HG03378 (cell line): Measurements from ENCODE around the gene ERCC6L.
"Not testable (repeated sequence)": the region's sequence is repeated elsewhere in the genome, so short reads cannot be mapped to it uniquely, and the experiment has no call there.

Experiments used
- ATAC-seq: cut with Tn5 transposase; IDR thresholded peaks from one replicate; pipeline ENCODE4 v1.9.1; 2021; ENCODE audit warnings: mild to moderate bottlenecking, moderate library complexity; ENCODE audit not compliant: unreplicated experiment

Gene ERCC6L

DNA sequence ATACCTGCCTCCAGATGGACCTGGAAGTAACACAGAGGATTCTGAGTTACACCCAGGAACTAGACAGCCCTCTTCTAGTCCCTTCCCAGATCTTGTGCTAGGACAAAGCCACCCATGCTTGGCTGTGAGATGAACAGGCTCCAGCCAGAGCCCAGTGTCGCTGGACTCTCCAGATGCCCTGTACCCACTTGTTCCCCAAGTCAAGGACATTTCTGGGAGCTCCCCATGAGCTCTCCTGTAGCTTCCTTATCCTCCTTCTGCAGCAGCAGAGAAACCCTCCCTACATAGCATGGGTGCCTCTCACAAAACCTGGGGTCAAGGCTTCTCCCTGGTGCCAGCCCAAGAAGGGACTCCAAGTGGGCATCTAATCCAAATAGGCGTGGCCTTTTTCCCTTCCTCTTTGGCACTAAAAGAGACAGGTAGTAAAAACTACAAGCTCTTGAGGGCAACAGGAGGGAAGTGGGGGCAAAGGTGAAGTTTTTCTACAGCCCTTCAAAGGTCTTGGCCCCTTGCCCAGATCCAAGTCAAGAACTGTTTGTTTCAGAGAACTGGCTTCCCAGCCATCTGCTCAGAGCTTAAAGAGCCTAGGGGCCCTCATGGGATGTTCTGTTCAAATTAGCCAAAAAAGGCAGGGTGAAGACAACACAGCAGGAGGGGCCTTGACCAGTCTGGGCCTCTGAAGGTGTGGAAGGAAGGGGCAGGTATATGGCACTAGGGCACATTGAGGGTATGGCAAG lies 8.5 kb upstream of the ERCC6L start:
- ATAC-seq, result no peak

DNA sequence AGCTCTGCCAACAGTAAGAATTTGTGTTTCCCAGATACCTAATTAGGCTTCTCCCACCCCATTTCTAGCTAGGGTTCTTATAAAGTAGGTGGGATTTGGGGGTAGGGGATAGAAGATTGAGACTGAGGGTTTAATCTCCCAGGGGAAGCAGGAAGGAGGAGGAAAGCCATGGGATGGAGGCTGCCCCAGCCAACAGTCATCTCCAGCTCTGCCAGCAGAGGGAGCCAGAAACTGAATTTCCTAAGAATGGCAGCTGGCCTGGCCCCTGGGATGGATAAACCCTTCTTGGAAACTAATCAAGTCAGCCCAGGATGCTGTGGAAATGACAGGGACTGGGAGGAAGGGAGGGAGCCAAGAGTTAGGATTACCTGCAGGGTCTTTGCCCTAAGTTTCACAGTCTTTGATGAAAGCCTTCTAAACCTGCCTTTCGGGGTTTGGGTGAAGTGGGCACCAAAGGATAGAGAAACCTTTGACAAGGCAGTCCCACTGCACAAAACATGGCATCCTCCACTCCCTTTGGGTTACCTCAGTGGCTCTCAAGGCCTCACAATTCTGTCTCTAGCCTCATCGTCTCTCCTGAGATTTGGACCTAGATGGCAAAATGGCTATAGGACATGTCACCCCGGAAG lies 6.7 kb upstream of the ERCC6L start:
- no peak for ATAC-seq

DNA sequence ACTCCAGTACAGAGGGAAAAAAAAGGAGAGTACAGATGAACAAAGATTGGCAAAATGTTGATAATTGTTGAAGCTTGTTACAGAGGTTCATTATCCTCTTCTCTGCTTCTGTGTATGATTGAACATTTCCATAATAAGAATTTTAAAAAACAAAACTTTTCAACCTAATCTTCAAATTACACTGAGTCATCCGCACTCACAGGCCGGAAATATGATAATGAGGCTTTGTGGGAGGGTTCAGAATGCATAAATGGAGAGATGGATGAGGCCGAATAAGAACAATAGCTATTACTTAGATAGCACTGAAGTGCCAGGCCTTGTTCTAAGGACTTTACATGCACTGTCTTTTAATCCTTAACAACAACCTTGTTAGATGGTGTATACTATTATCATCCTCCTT lies 4.6 kb upstream of the ERCC6L start:
- no peak for ATAC-seq

DNA sequence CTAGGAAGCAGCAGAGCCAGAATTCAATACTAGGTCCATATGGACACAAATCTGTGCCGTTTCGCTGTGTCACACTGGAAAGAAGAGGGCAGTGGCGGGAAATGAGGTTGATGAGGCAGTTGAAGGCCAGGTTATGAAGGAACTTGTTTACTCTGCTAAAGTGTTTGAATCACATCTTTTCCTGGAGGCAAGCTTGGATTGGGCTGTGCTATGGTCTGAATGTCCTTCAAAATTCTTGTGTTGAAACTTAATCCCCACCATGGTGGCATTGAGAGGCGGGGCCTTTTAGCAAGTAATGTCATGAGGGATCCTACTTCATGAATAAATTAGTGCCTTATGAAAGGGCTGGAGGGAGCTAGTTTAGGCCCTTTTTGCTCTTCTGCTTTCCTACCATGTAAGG lies 2.1 kb upstream of the ERCC6L start:
- no peak for ATAC-seq

DNA sequence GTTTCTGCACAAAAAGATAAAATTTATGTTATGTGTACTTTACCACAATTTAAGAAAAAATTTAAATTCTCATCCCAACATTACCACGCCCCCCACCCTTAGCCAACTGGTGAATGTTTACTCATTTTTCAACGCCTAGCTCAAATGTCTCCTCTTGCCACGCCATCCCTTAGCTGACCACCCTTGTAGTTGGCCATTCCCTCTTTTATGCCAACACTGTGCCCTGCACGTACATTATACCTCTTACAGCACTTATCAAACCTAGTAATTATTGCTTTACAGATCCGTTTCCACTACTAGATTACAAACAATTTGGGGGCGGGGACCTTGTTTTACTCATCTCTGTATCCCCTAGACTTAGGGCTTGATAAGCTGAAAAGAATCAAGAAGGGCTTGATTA lies 644 bp downstream of the ERCC6L start:
- no peak for ATAC-seq

DNA sequence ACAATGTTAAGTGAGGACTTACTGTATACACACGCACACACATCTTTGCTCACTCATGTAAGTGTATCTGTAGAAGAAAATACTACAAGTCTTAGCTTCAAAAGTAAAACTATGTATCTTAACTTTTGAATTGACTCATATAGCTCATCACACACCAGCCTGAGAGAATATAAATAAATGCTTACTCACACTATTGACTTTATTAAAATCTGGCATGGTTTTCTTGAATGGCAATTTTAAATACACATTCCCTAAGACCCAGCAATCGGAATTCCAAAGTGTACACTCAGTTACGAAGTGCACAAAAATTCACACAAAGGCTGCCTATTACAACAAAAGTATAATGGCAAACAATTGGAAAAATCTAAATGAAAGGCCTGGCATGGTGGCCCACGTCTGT lies 2.0 kb downstream of the ERCC6L start:
- no peak for ATAC-seq

DNA sequence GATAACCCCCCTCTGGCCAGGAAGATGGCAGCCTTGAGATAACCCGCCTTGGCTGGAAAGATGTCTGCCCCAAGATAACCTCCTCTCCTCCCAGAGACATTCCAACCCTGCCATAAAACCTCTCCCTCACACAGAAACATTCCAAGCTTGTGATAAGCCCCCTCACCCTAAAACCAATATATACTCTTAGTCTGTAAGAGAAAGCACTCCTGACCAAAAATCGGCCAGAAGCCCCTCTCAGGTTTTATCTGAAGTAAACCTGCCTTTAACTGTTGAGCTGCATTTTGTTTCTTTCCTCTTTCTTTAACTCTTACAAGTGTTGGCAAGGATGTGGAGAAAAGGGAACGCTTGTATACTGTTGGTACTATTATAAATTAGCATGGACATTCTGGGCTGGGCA lies 8.5 kb downstream of the ERCC6L start:
- ATAC-seq, result no peak

DNA sequence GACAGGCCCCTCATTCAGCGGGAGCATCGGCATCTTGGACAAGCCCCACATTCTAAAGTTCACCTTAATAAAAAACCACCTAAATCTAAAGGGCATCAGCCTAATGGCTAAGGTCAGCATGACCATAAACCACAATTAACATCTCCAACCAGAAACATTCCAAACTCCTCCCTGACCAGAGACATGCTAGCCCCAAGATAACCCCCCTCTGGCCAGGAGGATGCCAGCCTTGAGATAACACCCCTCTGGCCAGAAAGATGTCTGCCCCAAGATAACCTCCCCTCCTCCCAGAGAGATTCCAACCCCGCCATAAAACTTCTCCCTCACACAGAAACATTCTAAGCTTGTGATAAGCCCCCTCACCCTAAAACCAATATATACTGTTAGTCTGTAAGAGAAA lies 18.5 kb downstream of the ERCC6L start:
- ATAC-seq, result not testable (repeated sequence)

DNA sequence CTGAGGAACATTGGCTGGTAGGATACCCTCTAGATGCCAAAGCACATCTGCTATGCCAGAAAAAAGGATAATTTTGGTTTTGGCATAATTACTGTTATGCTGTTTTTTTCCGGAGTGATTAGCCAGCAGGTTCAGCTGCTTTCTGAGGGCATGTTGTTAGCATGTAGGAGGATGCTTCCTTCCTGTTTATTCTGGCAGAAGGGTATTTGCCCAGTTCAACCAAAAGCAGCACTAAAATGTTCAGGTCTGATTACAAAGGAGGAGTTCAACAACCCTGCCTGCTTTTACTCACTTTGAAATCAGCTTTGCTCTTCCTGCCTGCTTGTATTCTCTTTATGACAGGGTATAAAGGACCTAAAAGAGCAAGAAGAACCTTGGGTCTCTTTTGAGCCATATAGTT lies 21.9 kb downstream of the ERCC6L start:
- ATAC-seq, result no peak

DNA sequence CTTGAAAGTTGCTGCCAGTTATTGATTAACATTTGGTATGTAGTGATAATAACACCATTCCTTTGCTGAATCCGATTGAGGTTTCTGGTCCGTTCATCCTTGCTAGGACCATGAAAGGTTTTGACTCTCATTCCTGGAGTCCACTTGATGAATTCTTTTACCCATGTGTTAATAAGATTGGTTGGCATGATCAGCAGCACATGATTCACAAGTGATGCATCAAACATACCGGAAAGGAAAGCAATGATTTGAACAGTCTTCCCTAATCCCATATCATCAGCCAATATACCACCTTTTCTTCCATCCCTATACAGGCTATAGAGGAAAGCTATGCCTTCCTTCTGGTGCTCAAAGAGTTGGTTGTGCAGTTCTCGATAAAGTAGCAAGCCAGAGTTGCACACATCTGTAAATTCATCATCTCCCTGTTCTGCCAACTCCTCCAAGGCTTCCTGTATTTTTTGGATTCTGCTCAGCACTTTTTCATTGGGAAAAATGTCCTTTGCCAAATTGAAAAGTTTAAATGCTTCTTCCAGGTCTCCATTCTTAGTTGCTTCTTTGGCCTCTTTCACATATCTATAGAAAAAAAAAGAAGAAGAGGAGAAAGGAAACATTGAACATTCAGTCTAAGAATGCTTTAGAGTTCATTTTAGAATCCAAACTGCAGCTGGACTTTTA lies 30.6 kb downstream of the ERCC6L start:
- ATAC-seq, result no peak

DNA sequence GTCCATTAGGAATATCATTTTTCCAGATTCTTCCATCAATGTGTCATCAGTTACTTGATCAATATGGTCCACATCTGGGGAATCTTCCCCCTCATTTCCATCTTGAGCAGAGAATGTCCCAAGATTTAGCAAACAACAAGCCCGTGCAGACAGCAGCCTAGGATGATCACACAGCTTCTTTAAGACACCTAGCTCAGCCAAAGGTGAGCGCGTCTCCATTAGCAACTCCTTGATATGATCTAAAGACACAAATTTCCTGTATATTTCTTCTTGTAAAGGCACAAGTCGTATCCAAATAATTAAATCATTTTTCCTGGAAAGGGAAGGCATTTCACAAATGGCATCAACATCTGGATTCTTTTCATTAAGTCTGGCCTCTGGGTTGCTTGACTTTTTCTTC lies 31.5 kb downstream of the ERCC6L start:
- ATAC-seq, result no peak

DNA sequence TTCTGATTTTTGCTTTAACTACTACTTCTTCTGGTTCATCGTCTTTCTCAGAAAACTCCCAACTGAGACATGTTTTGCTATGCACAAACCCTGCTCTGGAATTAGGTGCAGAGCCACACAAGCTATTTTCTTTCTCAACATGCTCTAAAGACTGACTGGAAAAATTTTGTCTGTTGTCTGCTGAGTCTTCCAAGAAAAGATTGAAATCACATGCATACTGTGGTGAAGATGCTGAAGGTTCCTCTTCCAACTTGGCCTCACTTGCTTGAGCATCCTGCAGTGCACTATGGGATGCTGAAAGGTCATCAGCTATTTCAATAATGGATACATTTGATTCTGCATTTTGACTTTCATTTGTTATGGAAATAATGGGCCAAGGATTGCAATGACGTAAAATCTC lies 33.1 kb downstream of the ERCC6L start:
- ATAC-seq, result no peak

DNA sequence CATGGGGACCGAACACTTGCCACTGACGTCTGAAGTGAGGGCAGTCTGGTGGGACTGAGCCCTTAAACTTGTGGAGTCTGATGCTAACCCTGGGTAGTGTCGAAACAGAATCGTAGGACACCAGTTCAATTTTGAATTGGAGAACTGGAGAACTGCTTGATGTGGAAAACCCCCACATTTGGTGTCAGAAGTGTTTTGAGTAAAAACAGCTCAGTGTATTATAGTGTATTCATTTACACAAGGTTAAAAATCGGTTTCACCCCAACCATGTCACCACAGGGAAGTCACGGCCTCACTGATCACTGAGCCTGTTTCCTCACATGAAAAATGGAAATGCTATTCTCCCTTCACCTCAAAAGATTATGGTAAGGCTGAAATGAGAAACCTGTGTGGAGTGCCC lies 35.4 kb downstream of the ERCC6L start:
- ATAC-seq, result no peak

DNA sequence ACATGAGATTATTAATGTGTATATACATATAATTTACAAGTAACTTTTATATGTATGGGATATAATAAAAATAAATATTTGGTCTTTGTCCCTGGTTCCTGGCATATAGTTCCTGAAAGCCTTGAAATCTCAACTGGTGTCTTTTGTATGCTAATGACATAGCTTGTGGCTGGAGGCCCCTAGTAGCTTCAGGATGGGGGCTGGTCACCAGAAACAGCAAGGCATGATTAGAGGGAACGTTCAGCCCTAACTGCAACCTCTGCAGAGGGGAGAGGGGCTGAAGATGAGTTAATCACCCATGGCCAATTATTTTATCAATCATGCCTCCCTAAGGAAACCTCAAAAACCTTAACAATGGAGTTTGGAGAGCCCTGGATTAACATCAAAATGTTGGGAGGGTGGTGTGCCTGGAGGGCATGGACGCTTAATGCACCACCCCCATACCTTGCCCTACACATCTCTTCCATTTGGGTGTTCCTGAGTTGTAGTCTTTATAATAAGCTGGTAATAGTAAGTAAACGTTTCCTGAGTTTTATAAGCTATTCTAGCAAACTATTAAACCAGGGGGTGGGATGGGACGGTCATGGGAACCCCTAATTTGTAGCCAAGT lies 35.9 kb downstream of the ERCC6L start:
- ATAC-seq, result no peak

DNA sequence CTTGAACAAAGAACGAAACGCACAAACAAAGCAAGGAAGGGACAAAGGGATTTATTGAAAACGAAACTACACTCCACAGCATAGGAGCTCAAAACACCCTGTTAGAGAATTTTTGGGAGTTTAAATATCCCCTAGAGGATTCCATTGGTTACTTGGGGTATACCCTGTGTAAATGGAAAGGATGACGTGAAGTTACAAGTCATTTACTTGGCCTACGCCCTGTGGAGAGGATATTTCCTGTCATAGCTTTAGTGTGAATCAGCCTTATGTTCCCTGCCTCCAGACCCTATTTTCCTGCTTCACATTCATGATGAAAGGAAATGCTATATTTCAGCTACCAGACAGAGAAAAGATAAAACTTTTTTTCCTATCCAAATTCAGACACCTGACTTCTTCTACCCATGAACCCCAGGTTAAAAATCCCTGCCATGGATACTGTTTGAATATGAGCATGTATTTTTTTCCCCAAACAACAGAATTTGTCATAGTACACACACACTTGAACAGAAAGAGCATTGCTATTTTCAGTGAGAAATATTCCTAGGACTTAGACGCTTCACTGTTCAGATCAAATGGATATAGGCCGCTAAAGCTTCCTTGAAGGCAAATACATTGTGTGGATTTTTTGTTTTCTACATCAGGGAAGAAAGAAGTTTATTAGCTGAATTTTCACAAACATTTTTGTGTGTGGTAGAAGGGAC lies 36.8 kb downstream of the ERCC6L start:
- ATAC-seq, result no peak

DNA sequence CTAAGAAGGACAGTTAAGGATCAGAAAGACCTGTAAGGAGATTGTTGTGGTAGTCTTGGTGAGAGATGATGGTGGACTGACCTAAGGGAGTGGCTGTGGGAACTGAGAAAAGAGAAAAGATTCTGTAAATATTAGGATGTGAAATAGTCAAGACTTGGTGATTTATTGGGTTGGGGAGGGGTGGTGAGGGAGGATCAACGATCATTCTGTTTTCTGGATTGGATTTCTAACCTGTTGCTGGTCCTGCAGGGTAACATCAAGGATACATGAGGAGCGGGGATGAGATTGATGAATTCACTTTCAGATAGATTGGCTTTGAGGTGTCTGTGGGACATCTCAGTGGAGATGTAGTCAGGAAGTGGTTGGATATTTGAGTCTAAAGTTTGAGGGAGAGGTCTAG lies 55.9 kb downstream of the ERCC6L start:
- ATAC-seq, result no peak

DNA sequence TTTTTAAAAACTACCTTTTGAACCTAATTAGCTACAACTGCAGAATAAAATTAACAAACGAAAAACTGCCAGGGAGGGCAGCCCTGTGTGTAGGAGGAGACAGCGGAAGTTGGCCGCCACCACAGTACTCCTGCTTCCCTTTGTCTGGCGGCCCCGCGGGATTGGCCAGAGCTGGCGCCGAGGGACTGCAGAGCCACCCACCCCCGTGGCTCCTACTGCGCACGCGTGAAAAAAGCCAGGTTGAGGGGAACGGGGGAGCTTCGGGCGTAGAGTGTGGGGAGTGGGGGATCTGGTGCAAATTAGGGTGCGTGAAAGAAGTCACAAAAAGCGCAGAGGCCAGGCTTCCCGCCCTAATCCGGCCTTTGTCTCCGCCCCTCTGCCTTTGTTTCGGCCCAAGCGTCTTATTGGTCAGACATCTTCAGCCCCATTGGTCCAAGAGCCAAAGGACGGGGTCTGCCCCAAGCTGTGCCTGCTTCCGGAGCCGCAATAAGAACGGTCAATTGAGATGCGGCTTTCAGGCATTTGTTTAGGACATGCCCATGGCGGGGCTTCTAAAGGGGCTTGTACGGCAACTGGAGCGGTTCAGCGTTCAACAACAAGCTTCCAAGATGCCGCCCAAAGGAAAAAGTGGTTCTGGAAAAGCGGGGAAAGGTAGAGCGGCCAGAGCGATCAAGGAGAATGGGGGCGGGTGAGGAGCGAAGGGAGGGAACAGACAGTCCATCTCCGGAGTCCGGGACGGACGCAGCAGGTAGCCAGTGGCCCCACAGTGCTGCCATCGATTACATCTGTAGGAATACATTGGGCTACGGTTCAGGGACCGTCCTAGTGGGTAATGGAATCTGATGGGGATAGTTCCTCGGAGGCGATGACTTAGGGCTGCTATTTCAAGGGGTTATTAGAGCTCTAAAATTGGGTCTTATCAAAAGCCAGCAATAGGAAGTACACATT lies 57.4 kb downstream of the ERCC6L start, which contains the start of gene PIN4:
Gene PIN4, plus strand, starts transcription at position 580 of the 948 bp plus-strand sequence. Its CDS starts 29 bp downstream, at position 609.
- ATAC-seq, result peak; percentile 92

DNA sequence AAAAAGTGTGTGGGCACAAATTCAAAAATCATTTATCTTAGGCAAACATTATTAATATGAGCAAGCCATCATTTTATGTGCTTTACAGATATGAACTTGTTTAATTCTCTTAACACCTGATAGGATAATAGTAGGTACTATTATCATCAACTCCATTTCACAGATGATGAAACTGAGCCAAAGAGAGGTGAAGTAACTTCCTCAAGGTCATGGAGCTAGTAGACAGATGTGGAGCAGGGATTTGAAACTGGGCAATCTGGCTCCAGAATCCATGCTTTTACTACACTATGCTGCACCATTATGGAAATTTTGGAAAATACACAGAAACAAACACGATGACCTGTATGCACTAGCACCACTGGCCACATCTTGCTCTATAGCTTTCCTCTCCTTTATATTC lies 58.3 kb downstream of the ERCC6L start:
- no peak for ATAC-seq

DNA sequence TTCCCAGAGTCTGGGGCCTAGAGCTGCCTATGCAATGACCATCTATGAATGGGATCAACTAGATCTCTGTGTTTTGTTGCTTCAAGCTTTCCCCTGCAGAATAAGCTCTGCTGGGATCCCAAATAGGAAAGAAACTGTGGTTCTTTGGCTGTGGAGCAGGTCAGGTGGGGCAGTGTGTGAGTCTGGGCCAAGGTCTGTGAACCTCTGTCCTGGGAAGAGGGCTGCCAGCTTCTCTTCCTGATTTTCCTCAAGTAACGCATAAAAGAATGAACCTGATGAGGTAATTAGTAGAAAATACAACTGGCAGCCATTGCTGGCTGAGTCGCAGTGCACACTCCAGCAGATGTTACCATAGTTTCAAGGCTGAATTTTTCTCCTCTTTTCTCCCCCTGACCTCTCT lies 61.8 kb downstream of the ERCC6L start:
- ATAC-seq, result no peak

DNA sequence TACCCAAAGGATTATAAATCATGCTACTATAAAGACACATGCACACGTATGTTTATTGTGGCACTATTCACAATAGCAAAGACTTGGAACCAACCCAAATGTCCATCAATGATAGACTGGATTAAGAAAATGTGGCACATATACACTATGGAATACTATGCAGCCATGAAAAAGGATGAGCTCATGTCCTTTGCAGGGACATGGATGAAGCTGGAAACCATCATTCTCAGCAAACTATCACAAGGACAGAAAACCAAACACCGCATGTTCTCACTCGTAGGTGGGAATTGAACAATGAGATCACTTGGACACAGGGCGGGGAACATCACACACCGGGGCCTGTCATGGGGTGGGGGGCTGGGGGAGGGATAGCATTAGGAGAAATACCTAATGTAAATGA lies 62.5 kb downstream of the ERCC6L start:
- ATAC-seq, result not testable (repeated sequence)
